ENCODE data around the gene ABCC1.

Gene ABCC1

GRCh38 chr16:16191493-16192167 is 242.2 kb downstream of the ABCC1 start:
- DNase-seq = no peak
